ENCODE measurements around the gene ADAMTSL5. TPM values are rescaled to one million over a fixed set of nuclear protein-coding genes. Genes with fewer than 3 reads are reported as not detected.

ADAMTSL5 gene
- total RNA-seq (2016; rRNA removed; fragmentation: Illumina TruSeq; extraction: Trizol) (0.24 and 0.60 TPM in 2 replicates), polyA plus RNA-seq (2011; rRNA removed) (2.7 and 3.8 TPM in 2 replicates), polyA minus RNA-seq (2011; rRNA and poly(A)+ RNA removed; ENCODE audit: low replicate concordance) (1.8 and 6.0 TPM in 2 replicates), Bru-seq, nascent RNA (percentile 40 among the genes with signal in this experiment), BruChase-seq, experiment 1, labeled RNA remaining after a 6-hour chase (percentile 46 among the genes with signal in this experiment), BruChase-seq, experiment 2, labeled RNA remaining after a 2-hour chase (percentile 40 among the genes with signal in this experiment)
- total RNA-seq (2016; cell fraction: cytosol; rRNA removed; fragmentation: Illumina TruSeq; extraction: Trizol; ENCODE audit: low read depth) = 0.35 and 0.81 TPM in 2 replicates
- total RNA-seq (2016; cell fraction: insoluble cytoplasmic fraction; rRNA removed; fragmentation: Illumina TruSeq; extraction: Trizol) = 0.25 and 0.41 TPM in 2 replicates
- total RNA-seq (2016; cell fraction: membrane; rRNA removed; fragmentation: Illumina TruSeq; extraction: Trizol) = 0.17 and 0.56 TPM in 2 replicates
- total RNA-seq (2016; cell fraction: nucleus; rRNA removed; fragmentation: Illumina TruSeq; extraction: Trizol) = 0.41 and 0.78 TPM in 2 replicates
- polyA plus RNA-seq (2011; cell fraction: cytosol; rRNA removed) = 1.9 and 2.1 TPM in 2 replicates
- polyA plus RNA-seq (2011; cell fraction: nucleus; rRNA removed) = 13.4 and 15.1 TPM in 2 replicates
- polyA plus RNA-seq (2012) = 0.63 and 1.1 TPM in 2 replicates
- polyA plus RNA-seq (2016; cell fraction: cytosol; fragmentation: Illumina TruSeq; extraction: Trizol; ENCODE audit: low read depth) = 0.43 and 0.55 TPM in 2 replicates
- polyA plus RNA-seq (2016; cell fraction: insoluble cytoplasmic fraction; fragmentation: Illumina TruSeq; extraction: Trizol; ENCODE audit: low read depth) = 0.76 and 0.82 TPM in 2 replicates
- 0.43 and 0.80 TPM in 2 replicates for polyA plus RNA-seq (2016; cell fraction: membrane; fragmentation: Illumina TruSeq; extraction: Trizol; ENCODE audit: low read depth)
- polyA plus RNA-seq (2016; cell fraction: nucleus; fragmentation: Illumina TruSeq; extraction: Trizol; ENCODE audit: insufficient read depth, low read depth) = 2.4 and 2.9 TPM in 2 replicates
- 0.79 and 1.8 TPM in 2 replicates for polyA minus RNA-seq (2011; cell fraction: cytosol; rRNA and poly(A)+ RNA removed)
- 1.2 and 1.7 TPM in 2 replicates for polyA minus RNA-seq (2011; cell fraction: nucleus; rRNA and poly(A)+ RNA removed)
- long read RNA-seq, experiment 1, partial matches to known transcripts = 0 of 4 reads
- long read RNA-seq, experiment 1, other reads (novel, unspliced or antisense) = 4 of 4 reads
- long read RNA-seq, experiment 2, partial matches to known transcripts = 1 of 7 reads
- long read RNA-seq, experiment 2, other reads (novel, unspliced or antisense) = 6 of 7 reads

GRCh38 chr19:1512671-1513498 lies at the start of gene ADAMTSL5:
Gene ADAMTSL5 (minus strand): TSS chr19:1513019. CDS start chr19:1510943, 2,076 bp downstream.
- POLR2A ChIA-PET = no interaction called here
- Histone ChIP-seq H3K9me3 (ENCODE audit: low read length) (no peaks in the 10 kb centered on the region), H3K79me2 (ENCODE audit: insufficient read depth, low read length) (no peaks in the 10 kb centered on the region), H4K20me1 (ENCODE audit: insufficient read depth, low read length) (no peaks in the 10 kb centered on the region), H3K9ac (ENCODE audit: insufficient read depth, low read depth, low read length) (peak within 1 kb of the TSS; percentile 43), H3K4me3 (replicated peaks in 1 of 3; ENCODE audit: insufficient read depth in 1 of 3, low read depth in 2 of 3, low read length in 3 of 3) (peak within 1 kb of the TSS; percentile 50 to 73 (median 71); a peak in 5 of 6 replicates), H3K27me3 (ENCODE audit: control insufficient read depth in 1 of 2, insufficient read depth in 2 of 2, low read length in 2 of 2) (peaks cover 0 to 9% of the 10 kb centered on the region in 2 experiments; a peak in 2 of 5 replicates), H3K36me3 (replicated peaks in 1 of 2; ENCODE audit: control insufficient read depth in 1 of 2, insufficient read depth in 2 of 2, low read length in 2 of 2) (no peaks in the 10 kb centered on the region), H2AFZ (ENCODE audit: low read length) (no peak within 1 kb of the TSS), H3K4me1 (ENCODE audit: insufficient read depth, low read length) (peaks cover 34% of the 10 kb centered on the region), H3K27ac (ENCODE audit: extremely low read length, insufficient read depth, low read length) (no peak within 1 kb of the TSS), H3K4me2 (ENCODE audit: low read depth, low read length) (peak within 1 kb of the TSS; percentile 75)
- no peak for FAIRE-seq
- DNase-seq (ENCODE audit: low spot score) = peak; percentile 40
- WGBS (ENCODE audit: low lambda C conversion rate) = 16% methylated on average over 4 of the region's 78 CpGs
- peak; percentile 65 for ATAC-seq
- intact Hi-C loops (cut with micrococcal nuclease; ENCODE audit: unreplicated experiment) (no loop called here), in situ Hi-C loops (cut with HindIII; ENCODE audit: extremely low pct_ligation_motif_present, low pct_unique_long_range_greater_than_20kb) (loop anchor here (5.0 kb wide), 1 partner anchor 56 kb away; no protein-coding TSS in a partner anchor)
- CTCF ChIA-PET (ENCODE audit: low intra/inter-chr PET ratio, low total read pairs) = interaction anchor here (1.3 to 2.1 kb wide), 3 partner anchors 10 to 75 kb away, joined by 4 to 8 read pairs (median 5); partner anchors contain the start of gene RPS15
- no TSS peak for BruUV-seq (replicated peaks)
- no peak for TF ChIP-seq ZBTB39 (CRISPR knock-in tag; IDR thresholded peaks at IDR 0.05)
- TF ChIP-seq ERF (CRISPR knock-in tag; IDR thresholded peaks at IDR 0.05) = peak; percentile 70; the same call in 1 of the 2 replicates
- peak; percentile 54; the same call in 1 of the 2 replicates for TF ChIP-seq THAP7 (CRISPR knock-in tag; IDR thresholded peaks at IDR 0.05)
- TF ChIP-seq FOXA1 (IDR thresholded peaks at IDR 0.05) = no peak
- 0 out of 2 replicates have a peak, but pooled peaks have one; percentile 7 for TF ChIP-seq FOXA1 (CRISPR knock-in tag; IDR thresholded peaks at IDR 0.05)
- TF ChIP-seq YY1 (IDR thresholded peaks at IDR 0.05; ENCODE audit: insufficient read depth, insufficient replicate concordance, low read depth, low read length) = peak; percentile 32
- TF ChIP-seq KLF16 (CRISPR knock-in tag; IDR thresholded peaks at IDR 0.05) = peak in 1 of 2 experiments; percentile 19; a peak in 1 of 4 replicates
- no peak for TF ChIP-seq HNRNPL (IDR thresholded peaks at IDR 0.05; ENCODE audit: low read depth, low read length)
- no peak for TF ChIP-seq SP4 (CRISPR knock-in tag; IDR thresholded peaks at IDR 0.05)
- no peak for TF ChIP-seq KDM6A (CRISPR knock-in tag; IDR thresholded peaks at IDR 0.05; ENCODE audit: low read depth)
- TF ChIP-seq MLLT10 (CRISPR knock-in tag; IDR thresholded peaks at IDR 0.05) = no peak
- TF ChIP-seq NR2F6 (IDR thresholded peaks at IDR 0.05) = no peak
- no peak for TF ChIP-seq NR2F6 (CRISPR knock-in tag; IDR thresholded peaks at IDR 0.05)
- TF ChIP-seq ZFP82 (CRISPR knock-in tag; IDR thresholded peaks at IDR 0.05; ENCODE audit: borderline replicate concordance) = 0 out of 2 replicates have a peak, but pooled peaks have one; percentile 23
- no peak for TF ChIP-seq SKI (IDR thresholded peaks at IDR 0.05; ENCODE audit: partially characterized antibody)

Measured in HepG2 (cell line).